Upper lobe of right lung (tissue), 1 donor: ENCODE results near the gene ASAP2. TPM values are rescaled to one million over a fixed set of nuclear protein-coding genes. Genes with fewer than 3 reads are reported as not detected.
A peak's percentile ranks its signal among the peaks of the same experiment; 100 is the strongest.

Experiments
- ATAC-seq: fragments of 200-7000 bp; cut with Tn5 transposase; one replicate; pipeline ENCODE4 v1.9.1; 2020; ENCODE audit warnings: mild to moderate bottlenecking, moderate library complexity
- DNase-seq: peaks from one replicate; pipeline ENCODE4 v3.0.0-alpha.2; 2020
- H3K27ac ChIP-seq: fragments of 200-600 bp; one replicate; pipeline ENCODE4 v1.8.0; 2022
- H3K27me3 ChIP-seq: fragments of 200-600 bp; one replicate; pipeline ENCODE4 v1.8.0; 2022; ENCODE audit warnings: mild to moderate bottlenecking
- H3K36me3 ChIP-seq: fragments of 200-600 bp; one replicate; pipeline ENCODE4 v1.8.0; 2022
- H3K4me1 ChIP-seq: fragments of 200-600 bp; one replicate; pipeline ENCODE4 v1.8.0; 2022
- H3K4me3 ChIP-seq: fragments of 200-600 bp; one replicate; pipeline ENCODE4 v1.8.0; 2022; ENCODE audit warnings: mild to moderate bottlenecking
- H3K9me3 ChIP-seq: fragments of 200-600 bp; one replicate; pipeline ENCODE4 v1.8.0; 2022
- CTCF ChIP-seq: fragments of 200-600 bp; IDR thresholded peaks from one replicate; pipeline ENCODE4 v1.8.0; 2022; ENCODE audit warnings: antibody characterized with exemption
- intact Hi-C: fragments of 100-400 bp; cut with DNase I; formaldehyde crosslinking; loops from one replicate; pipeline ENCODE4 v1.11.0; 2022
- long read RNA-seq: library from polyadenylated mRNA; unstranded; transcript quantifications from one replicate; pipeline ENCODE4 v2.0.0, GENCODE V29; 2021
- total RNA-seq: library from RNA; stranded (reverse); fragmentation: NEBNext Ultra II Directional; extraction: Animal tissue kit (Norgen Biotek cat#: 25700); gene quantifications from one replicate; pipeline ENCODE4 v1.2.1, GENCODE V29; 2021
- donor health status: DM: no; HTN: yes; CAD: no; lungs with severe emphysema.

Gene ASAP2
- total RNA-seq: 30.9 TPM
- long read RNA-seq, full-length matches to known transcripts: 16 of 36 reads
- long read RNA-seq, partial matches to known transcripts: 16 of 36 reads
- long read RNA-seq, other reads (novel, unspliced or antisense): 4 of 36 reads

GRCh38 chr2:9205963-9206948 lies at the start of gene ASAP2:
Gene ASAP2, plus strand, starts transcription at chr2:9206812. Its CDS starts 293 bp downstream, at chr2:9207105.
- TF ChIP-seq CTCF: peak; percentile 76
- Histone ChIP-seq H3K27me3 (peaks cover 6% of the 10 kb centered on the region), H3K27ac (peak within 1 kb of the TSS; percentile 78), H3K9me3 (no peaks in the 10 kb centered on the region), H3K4me1 (peaks cover 13% of the 10 kb centered on the region), H3K36me3 (no peaks in the 10 kb centered on the region), H3K4me3 (peak within 1 kb of the TSS; percentile 77)
- intact Hi-C loops: loop anchor here (10.0 kb wide), 1 partner anchor 119 kb away; no protein-coding TSS in a partner anchor
- DNase-seq: peak; percentile 90
- peak; percentile 85 for ATAC-seq

- intact Hi-C loops: no loop called here
- H3K4me3 ChIP-seq: no peak overlapping the region
- no peak for ATAC-seq
Observed at GRCh38 chr2:9158786-9159779, 47.5 kb upstream of the ASAP2 start.

GRCh38 chr2:9160732-9161131 lies 45.9 kb upstream of the ASAP2 start:
- TF ChIP-seq CTCF: no peak
- intact Hi-C loops: no loop called here
- no peak for ATAC-seq
- no peaks in the 10 kb centered on the region for H3K9me3 ChIP-seq
- H3K27me3 ChIP-seq: no peaks in the 10 kb centered on the region
- DNase-seq: no peak
- H3K36me3 ChIP-seq: no peaks in the 10 kb centered on the region
- no peak overlapping the region for H3K4me3 ChIP-seq
- no peaks in the 10 kb centered on the region for H3K4me1 ChIP-seq
- no peak overlapping the region for H3K27ac ChIP-seq

More at GRCh38 chr2:9158786-9159779, 47.5 kb upstream of the ASAP2 start:
- no peak for DNase-seq
- H3K36me3 ChIP-seq: no peaks in the 10 kb centered on the region
- H3K9me3 ChIP-seq: no peaks in the 10 kb centered on the region
- no peaks in the 10 kb centered on the region for H3K27me3 ChIP-seq
- TF ChIP-seq CTCF: no peak
- no peak overlapping the region for H3K27ac ChIP-seq
- H3K4me1 ChIP-seq: no peaks in the 10 kb centered on the region

GRCh38 chr2:9162841-9163240 lies 43.8 kb upstream of the ASAP2 start:
- Histone ChIP-seq H3K27ac (no peak overlapping the region), H3K4me1 (peaks cover 12% of the 10 kb centered on the region), H3K27me3 (no peaks in the 10 kb centered on the region), H3K9me3 (no peaks in the 10 kb centered on the region), H3K4me3 (no peak overlapping the region), H3K36me3 (no peaks in the 10 kb centered on the region)
- no peak for TF ChIP-seq CTCF
- intact Hi-C loops: no loop called here
- DNase-seq: no peak
- ATAC-seq: no peak
